Suppressor macrophage treated with lipopolysaccharide for 1 hour (primary cell): ENCODE data around the gene CLDND1.
"Not testable (repeated sequence)": the region's sequence is repeated elsewhere in the genome, so short reads cannot be mapped to it uniquely, and the experiment has no call there.

Experiments
- DNase-seq, 3 donors: peaks; one replicate each; pipeline ENCODE4 v3.0.0-alpha.2; 2020 to 2022

Gene CLDND1

DNA sequence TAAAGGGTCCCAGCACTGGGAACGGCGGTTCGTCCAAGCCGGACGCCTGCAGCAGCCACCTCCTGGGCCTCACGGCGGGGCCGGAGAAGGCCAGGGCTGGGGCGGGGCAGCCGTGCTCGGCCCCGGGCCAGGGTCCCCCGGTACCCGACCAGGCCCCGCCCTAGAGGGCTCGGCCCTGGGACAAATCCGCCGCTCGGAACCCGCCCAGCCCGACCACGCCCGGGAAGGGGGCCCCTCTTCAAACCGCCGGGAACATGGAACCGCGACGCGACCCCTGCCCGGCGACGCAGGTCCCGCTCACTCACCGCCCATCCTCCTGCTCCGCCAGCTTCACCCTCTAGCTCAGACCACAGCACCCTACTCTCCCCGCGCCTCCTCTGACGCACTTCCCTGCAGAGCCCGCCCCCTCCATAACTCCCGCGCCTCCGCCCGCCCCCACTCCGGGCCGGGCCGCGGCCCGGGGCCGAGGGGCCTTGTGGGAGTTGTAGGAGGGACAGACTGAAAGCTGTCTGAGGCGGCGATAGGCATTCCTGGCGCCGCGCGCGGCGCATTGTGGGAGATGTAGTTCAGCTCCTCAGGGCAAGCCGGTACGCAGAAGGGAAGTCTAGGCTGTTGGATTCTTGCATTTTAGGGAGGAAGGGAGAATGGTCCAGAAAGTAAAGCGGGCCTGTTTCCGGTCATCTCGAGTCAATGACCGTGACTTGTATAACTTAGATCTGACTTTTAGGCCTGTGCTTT, at the start of gene CLDND1:
Gene CLDND1 (minus strand): TSS at position 359 of the 738 bp plus-strand sequence. CDS start 1,478 bp downstream, outside the sequence.
- peak; percentile 97 to 99 (median 98) for DNase-seq

DNA sequence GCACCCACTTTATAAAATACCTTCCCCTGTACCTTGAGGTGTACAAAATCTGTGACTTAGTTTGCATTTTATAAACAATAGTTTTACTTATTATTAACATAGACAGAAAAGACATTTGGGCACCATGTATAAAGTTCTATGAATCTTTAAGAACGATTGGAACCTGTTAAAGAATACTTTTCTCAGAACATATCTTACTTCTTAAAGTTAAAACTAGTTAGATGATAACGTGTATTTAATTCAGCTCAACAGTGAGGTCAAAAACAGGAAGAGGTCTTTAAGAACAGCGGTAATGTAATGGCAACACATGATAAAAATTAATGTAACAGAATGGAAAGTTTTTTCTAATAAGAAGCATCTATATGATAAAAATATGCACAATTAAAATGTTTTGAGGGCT, 45.7 kb upstream of the CLDND1 start:
- DNase-seq, result no peak

DNA sequence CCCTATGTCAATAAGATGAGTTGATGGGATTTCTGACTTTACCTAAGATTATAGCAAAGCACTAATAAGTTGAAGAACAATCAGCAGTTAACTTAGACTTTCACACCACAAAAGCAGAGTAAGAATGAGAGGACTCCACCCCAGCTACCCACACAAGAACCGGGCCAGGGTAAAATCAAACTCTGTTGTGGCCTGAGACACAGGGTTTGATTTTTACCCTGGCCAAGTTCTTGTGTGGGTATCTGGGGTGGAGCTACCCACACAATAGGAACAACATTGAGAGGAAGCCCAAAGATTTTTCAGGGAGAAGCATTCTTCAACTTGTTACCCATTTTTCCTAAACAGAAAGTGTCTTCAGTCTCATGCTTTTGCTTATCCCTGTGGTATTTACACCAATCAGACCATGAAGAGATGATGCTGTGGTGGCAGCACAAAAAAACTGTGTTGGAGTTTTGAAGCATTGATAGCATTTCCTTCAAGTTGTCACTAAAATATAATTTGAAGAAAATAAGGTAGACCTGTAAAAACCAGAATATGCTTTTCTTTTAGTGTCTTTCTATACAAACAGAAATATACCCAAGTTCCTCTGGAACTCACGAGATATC, 45.1 kb upstream of the CLDND1 start:
- DNase-seq, result no peak

DNA sequence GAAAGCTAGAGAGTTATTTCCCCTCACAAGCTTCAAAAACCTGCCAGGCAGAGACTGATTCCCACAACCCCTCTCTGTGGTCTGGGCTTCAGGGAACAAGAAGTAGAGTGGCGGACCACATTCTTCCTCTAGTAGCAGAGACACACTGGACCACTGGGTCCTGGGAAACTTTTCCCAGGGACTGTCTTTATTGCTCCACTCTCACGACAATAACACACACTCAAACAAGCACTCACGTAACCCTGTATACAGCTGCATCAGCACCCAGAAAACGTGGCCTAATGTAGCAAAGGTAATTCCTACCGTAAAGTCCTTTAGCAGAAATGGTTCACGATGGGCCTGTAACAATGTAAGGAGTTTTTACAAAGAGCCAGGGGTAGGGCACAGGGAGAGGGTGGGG, 43.1 kb upstream of the CLDND1 start:
- DNase-seq, result no peak

DNA sequence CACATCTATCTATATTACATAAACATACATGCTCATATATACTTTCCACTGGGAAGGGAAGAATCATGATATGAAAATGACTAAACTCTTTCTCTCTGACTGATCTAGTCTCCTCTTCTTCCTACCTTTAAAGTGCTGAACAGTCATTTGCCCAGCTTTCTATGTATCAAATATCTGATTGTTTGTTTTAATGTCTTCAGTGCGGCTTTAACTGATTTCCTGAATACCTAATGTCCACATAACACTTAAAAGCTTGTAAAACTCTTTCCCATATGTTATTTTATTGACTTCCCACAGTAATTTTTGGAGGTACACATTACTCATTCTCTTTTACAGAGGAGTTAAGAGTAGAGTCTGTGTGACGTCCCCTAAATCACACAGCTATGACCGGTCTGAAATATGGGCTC, 42.5 kb upstream of the CLDND1 start:
- DNase-seq, result no peak

DNA sequence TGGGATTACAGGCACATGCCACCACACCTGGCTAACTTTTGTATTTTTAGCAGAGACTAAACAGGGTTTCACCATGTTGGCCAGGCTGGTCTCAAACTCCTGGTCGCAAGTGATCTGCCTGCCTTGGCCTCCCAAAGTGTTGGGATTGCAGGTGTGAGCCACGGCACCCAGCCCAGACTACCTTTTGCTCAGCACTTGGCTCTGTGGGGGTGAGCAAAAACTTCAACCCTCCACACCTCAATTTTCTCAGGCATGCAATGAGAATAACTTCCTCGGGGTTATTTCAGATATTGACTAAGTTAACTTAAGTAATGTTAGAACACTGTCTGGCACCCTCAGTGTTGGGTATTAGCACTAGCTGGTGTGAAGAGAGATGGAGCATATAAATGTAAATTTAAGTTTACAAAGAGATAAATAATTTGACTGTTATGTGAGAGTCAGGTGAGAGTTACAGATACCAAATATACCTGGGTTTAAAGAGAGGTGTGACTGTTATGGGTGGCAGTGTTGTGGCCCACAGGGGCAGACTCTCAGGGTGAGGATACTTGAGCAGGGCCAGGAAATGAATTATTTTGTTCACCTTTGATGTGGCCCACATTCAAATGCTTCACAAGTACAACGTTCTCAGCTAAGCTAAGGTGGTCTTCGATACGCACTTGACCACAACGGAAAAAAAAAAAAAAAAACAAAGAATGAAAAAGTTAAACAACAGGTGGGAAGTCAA, 41.7 kb upstream of the CLDND1 start:
- DNase-seq, result no peak

DNA sequence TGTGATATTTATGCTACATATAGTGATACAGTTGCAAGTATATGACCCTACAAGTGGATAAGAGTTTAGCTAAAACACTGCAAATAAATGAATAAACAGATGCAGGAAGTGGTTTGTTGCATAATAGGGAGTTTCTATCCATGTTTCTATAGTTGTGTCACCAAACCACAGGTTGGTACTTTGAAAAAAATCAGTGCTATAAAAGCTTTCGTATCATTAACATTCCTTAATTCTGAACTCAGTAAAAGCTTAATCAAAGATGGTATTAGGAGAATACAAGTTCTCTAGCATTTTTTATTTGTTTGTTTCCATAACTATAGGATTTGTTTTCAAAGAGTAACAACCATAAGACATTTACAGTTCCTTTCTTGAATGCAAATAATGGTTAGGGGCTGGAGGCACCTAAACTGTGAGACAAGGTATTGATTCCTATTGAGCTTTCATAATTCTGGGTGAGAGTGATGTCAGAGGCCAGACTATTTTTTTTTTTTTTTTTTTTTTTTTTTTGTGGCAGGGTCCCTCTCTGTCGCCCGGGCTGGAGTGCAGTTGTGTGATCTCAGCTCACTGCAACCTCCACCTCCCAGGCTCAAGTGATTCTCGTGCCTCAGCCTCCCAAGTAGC, 41.1 kb upstream of the CLDND1 start:
- peak; percentile 35 to 79 (median 77) for DNase-seq

DNA sequence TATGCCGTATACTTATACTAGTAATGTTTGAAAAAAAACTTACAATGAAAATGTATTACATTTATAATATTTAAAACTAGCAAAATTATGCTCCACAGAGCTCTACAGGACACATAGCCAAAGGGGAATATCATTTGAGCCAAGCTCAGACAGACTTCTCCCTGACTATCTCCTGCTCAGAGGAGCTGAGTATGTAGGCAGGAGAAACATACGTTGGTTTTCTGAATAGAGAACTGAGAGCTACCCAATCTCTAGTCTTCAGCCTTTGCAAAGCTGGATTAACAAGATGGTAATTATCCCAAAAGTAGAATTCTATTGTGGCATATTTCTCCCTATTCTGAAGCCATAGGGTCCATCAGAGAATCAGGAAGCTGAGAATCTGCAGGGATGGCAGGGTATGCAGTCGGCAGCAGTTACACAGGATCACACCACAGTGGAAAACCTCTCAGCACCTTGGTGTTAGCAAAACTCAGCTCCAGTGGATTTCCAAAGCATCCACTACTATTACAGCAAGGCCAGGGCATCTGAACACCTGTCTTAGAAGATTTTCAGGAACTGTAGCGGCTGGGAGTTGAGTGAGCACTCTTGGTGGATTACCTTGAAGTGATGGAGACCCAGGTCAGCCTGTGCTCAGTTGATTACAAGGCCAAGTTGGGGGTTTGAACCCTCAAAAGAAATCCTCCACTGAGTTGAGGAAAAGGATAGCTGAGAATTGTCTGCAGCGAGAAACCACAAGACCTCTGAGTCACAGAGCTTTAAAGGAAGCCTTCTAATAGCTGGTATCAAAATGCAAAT, 39.2 kb upstream of the CLDND1 start:
- peak; percentile 18 to 59 (median 48) for DNase-seq

DNA sequence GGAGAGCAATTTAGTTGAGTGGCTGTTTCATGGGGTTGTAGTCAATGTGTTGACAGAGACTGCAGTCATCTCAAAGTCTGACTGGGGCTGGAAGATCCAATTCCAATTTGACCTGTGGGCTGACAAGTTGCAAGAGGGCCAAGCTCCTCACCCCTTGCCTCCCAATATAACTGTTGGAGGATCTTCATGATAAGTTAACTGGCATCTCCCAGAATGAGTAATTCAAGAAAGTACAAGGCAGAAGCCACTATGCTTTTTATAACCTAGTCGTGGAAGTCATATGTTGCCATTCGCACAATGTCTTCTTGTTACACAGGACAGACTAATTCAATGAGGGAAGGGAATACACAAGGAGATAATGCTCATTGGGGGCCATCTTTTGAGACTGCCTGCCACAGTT, 38.2 kb upstream of the CLDND1 start:
- peak; percentile 24 to 53 (median 49) for DNase-seq

DNA sequence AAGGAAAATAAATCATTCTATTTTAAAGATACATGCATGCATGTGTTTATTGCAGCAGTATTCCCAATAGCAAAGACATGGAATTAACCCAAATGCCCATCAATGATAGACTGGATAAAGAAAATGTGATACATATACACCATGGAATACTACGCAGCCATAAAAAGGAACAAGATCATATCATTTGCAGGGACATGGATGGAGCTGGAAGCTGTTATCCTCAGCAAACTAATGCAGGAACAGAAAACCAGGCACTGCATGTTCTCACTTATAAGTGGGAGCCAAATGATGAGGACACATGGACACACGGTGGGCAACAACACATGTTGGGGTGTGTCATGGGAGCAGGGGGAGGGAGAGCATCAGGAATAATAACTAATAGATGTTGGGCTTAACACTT, 37.1 kb upstream of the CLDND1 start:
- not testable (repeated sequence) for DNase-seq

DNA sequence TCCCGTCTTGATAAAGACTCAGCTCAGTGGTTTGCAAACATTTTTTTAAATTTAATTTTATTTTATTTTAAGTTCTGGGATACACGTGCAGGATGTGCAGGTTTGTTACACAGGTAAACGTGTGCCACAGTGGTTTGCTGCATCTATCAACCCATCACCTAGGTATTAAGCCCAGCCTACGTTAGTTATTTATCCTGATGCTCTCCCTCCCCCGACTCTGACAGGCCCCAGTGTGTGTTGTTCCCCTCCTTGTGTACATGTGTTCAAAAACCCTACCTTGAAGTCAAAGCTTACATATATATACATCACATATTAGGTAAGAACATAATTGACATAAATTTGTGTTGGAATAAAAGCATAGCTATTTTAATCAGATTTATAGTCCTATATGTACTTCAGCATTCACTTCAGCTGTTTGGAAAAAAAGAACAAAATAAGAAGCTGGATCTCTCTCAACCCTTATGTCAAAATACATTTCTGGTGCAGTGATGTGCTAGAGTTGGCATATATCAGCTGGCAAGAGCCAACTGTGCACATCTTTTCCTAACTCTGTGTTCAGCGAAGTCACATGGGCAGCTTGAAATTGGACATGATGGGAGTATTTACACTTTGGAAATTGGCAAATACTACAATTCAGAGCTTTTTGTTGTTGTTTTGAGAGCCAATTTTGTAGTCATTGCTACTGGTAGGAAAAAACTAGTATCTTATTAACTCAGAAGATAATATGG, 35.6 kb upstream of the CLDND1 start:
- DNase-seq, result no peak

DNA sequence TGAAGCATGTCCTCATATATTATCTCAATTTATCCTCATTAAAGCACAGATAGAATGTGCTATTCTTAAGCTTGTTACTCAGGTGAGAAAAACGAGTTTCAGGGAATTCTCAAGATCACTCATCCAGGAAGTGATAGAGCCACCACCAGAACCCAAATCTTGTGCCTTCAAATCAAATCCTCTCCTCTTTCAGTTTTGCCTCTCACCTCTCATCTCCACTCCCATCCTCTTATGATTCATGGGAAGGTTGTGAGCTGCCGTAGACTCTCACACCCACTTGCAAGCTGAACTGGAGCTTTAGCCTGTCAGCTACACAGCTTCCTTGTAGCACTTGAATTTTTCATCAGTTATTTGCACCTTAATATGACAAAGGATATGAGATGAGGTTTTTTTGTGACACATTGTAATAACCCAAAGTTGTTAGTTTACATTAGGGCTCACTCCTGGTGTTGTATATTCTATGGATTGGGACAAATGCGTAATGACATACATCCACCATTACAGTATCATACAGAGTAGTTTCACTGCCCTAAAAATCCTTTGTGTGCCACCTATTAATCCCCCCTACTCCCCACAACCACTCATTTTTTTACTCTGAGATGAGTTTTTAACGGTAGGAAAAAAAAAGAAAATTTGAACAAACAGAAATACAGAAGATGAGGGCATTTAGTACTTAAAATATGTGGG, 34.8 kb upstream of the CLDND1 start:
- DNase-seq, result no peak

DNA sequence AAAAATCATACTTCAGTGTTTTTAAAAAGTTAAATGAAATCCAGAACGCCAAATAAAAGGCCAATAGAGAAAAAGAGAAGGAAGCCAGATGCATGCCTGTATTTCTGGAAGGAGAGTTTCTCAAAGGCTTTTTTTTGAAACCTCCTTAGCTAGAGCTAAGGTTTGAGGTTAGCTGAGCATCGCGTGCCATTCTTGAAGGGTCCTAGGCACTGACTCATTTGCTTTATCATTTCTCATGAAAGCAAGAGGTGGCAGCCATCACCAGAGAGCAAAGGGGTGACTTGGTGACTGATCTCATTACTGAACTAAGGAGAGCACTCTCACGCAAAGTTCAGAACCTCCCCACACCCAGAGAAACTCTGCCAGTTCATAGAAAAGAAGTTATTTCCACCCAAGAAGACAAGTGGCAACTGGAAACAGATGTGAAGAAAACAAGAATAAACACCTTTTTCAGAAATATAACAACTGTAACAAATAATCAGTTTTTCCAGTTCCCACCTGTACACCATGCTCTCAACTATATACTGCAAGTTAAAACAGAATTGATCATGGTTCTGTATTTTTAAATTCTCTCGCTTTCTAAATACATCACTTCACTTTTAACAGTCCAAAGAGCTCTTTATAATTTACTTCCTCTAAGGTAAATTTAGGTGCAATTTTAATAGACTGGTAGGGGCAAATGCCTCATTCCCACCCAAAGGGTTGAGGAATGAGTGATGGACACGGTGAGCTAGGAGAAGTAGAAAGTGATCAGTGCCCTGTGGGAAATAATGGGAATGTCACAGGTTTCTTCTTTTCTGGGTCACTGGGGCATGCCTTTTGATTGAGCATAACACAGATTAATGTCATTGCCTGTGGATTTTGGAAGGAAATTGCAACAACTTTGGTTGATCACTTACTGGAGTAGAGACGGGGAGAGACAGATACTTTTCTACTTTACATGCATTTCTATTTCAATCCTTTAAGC, 33.7 kb upstream of the CLDND1 start:
- DNase-seq, result peak in 1 of 3 donors; percentile 24

DNA sequence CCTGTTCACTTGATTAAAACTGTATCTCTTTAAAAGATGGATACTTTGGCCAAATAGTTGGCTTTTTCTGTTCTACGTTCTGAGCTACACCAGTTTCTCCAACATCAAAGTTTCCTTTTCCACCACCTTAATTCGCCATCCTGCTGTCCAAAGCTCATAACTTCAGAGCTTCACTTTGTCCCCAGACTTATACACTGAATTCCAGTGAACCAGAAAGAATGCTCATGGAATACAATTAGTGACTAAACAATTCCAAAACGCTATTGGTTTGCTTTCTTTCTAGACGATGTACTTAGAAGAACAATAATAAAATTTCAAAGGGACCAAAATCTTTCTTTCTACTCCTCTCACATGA, 32.3 kb upstream of the CLDND1 start:
- DNase-seq, result no peak

DNA sequence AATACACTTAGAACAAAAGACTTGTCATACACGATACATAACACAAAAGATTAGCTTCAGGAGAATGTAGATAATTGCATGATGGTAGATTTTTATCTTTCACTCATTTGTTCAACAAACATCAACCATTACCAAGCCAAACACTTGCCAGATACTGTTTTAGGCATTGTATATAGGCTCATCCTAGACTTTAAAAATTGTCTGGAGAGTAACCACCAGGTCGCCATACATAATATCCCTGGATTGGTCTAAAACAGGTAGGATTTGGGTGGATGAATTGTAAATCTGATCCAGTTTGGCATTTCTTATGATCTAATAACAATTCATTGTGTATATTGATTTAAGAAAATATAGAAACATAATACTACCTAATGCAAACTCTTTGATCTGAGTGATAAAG, 31.9 kb upstream of the CLDND1 start:
- no peak for DNase-seq

DNA sequence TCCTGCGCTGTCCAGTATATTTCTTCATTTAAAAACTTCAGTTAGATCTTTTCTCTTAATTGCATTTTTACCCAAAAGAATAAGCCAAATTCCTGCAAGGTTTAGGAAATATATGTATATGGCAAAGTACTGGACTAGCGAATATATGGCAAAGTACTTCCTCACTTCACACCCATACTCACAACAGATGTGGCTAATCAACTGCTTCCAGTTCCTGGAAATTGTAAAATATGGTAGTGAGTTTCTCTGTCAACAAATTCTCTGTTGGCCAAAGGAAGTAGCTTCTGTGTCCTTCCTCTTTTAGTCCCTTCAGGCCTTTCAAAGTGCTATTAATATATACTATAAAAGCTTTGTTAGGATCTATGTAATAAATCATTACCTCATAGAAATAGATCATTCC, 31.1 kb upstream of the CLDND1 start:
- peak; percentile 37 to 62 (median 58) for DNase-seq

DNA sequence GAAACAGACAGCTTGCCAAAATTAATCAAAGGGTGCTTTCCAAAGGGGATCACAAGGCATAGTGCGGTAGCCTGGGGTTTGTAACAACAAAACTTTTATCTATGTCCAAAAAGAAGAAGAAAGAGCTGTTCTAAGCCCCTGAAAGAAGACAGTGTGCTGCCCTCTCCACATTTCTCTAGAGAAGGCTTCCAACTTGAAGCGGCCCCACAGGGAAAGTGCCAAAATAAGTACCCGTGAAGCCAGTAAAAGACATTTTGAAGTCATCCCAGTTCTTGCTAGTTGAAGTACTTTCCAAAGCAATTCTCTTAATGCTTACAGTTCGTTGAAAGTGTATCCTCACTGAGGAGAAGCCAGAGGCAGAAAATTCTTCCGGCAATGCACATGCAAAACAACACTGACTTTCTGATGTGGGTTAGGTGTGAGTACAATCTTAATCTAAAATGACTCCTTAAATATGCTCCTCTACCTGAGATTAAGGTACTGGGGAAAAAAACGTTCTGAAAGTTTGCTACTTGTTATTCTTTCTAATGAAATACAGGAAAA, 30.4 kb upstream of the CLDND1 start:
- no peak for DNase-seq

DNA sequence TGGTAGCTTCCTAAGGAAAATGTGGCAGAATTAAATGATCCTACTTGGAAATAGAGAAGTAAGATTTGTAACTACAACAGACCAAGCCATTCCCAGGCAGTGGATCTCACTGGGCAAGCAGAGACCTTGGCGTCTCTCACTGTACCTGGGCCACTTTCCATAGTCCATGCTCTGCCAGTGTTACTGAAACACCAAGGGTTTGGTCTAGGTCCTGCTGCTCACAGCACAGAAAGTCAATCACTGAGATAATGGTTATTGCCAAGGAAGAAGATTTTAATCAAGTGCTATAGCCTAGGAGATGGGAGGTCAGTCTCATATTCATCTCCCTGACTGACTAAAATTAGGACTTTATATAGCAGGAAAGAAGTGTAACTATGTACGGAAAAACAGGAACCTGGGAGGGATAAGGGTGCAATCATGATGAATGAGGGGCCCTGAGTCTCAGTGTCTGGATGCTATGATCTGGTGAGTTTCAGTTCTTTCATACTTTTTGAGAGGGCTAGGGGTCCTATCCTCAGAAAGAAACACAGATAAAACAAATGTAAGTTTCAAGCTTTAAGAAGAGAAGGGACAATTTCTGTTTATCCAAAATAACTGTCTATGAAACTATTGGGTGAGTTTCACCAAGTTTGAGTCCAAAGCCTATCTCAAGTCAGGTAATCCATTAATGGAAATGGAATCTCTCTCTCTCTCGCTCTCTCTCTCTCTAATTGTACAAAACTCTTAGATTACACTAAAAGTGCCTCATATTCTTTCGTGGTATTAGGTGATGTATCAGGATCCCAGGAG, 29.7 kb upstream of the CLDND1 start:
- DNase-seq, result no peak

DNA sequence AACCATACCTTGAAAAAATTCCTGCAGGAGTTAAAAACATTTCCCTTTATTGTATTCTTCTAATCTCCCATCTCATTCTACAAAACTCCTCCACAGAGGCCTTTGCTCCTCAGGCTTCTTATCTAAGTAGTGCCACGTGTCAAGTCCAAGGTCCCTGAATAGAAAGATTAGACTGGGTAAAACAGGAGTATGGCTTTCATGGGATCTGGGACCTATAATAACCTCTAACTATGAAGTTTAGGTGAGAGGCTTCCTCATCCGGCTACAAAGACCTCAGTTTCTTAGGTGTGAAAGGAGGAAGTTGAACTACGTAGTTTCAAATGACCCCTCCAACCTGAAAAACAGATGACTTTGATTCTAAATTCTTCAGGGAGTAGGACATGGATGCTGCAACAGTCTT, 29.1 kb upstream of the CLDND1 start:
- no peak for DNase-seq
